ENCODE results near the gene SNCA. TPM values are rescaled to one million over a fixed set of nuclear protein-coding genes. Genes with fewer than 3 reads are reported as not detected.

The SNCA gene
- total and polyA plus RNA-seq, 3 donors from 2014 or later, result 1.5 to 6.4 (median 2.0) TPM

- Histone ChIP-seq H3K4me1 (no peaks in the 10 kb centered on the region), H3K27me3 (no peaks in the 10 kb centered on the region), H3K9me3 (no peaks in the 10 kb centered on the region), H3K36me3 (ENCODE audit: low read depth, missing control alignments) (no peaks in the 10 kb centered on the region), H3K27ac (no peak overlapping the region), H3K4me3 (no peak overlapping the region)
- no peak for TF ChIP-seq CTCF (IDR thresholded peaks at IDR 0.05)
- no peak for TF ChIP-seq POLR2A (IDR thresholded peaks at IDR 0.05)
- 79 to 91% methylated on average over 3 of the region's 3 CpGs for WGBS, 2 donors
- no peak for DNase-seq
- intact Hi-C loops (cut with DNase I; ENCODE audit: low total_unique reads), result no loop called here
Observed at GRCh38 chr4:89741768-89742167, 95.2 kb downstream of the SNCA start.

DNA sequence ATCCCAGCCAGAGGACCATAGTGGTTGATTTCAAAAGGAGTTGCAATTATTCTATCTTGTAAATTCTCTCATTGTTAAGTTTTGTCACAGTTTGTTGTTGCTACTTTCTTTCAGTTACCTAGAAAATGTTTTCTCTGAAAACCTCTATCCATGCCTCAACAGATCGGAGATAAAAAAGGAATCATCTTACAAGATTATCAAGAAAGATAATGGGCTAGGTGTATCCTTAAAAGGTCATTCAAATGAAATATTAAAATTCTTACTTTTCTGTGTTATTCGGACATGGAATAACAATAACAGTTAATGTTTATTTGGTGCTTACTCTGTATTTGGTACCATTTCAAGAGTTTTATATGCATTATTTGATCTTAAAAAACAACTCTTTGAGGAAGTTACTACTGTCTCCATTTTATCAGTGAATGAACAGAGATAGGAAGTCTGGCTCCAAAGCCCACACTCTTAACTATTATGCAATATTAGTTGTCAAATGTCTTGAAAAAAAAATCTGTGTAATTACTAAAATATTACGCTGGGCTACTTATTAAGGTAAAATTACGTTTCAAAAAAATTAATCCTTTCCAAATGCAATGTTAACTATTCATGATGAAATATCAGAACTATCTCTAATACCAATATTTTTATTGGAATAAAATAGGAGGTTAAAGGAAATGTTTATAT, 97.5 kb downstream of the SNCA start:
- Histone ChIP-seq H3K4me1 (no peaks in the 10 kb centered on the region), H3K27me3 (no peaks in the 10 kb centered on the region), H3K4me3 (no peak overlapping the region), H3K36me3 (ENCODE audit: low read depth, missing control alignments) (no peaks in the 10 kb centered on the region), H3K9me3 (no peaks in the 10 kb centered on the region), H3K27ac (no peak overlapping the region)
- intact Hi-C loops (cut with DNase I; ENCODE audit: low total_unique reads), result no loop called here
- TF ChIP-seq POLR2A (IDR thresholded peaks at IDR 0.05) (no peak), CTCF (IDR thresholded peaks at IDR 0.05) (no peak)
- WGBS, 2 donors, result 86 to 93% methylated on average over 4 of the region's 4 CpGs
- no peak for DNase-seq

DNA sequence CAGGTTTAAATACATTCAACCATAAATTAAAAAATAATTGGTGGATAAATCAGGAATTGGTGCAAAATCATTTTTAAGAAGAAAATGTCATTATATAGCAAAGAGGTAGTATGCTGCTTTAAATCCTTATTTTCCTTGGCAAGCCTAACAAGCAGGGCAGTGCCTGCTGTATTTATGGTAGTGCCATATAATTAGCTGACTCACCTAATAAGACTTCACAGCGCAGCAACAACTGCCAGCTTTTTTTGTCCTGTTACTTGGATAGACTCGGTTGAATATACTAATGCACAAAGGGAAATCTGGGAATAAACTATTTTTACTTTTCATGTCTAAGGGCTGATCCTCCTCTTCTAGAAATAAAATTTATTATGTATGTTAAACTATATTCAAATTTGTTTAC, 99.1 kb downstream of the SNCA start:
- TF ChIP-seq POLR2A (IDR thresholded peaks at IDR 0.05), result no peak
- H3K9me3 ChIP-seq, result no peaks in the 10 kb centered on the region
- DNase-seq, result no peak
- no peak overlapping the region for H3K27ac ChIP-seq
- H3K4me1 ChIP-seq, result no peaks in the 10 kb centered on the region
- no peaks in the 10 kb centered on the region for H3K27me3 ChIP-seq
- no peak overlapping the region for H3K4me3 ChIP-seq
- intact Hi-C loops (cut with DNase I; ENCODE audit: low total_unique reads), result no loop called here
- 80 to 81% methylated on average over 2 of the region's 2 CpGs for WGBS, 2 donors
- no peaks in the 10 kb centered on the region for H3K36me3 ChIP-seq (ENCODE audit: low read depth, missing control alignments)

GRCh38 chr4:89733946-89734345, 103.0 kb downstream of the SNCA start:
- DNase-seq, result no peak
- Histone ChIP-seq H3K9me3 (no peaks in the 10 kb centered on the region), H3K27ac (no peak overlapping the region), H3K4me3 (no peak overlapping the region), H3K36me3 (ENCODE audit: low read depth, missing control alignments) (no peaks in the 10 kb centered on the region), H3K4me1 (no peaks in the 10 kb centered on the region), H3K27me3 (no peaks in the 10 kb centered on the region)
- TF ChIP-seq POLR2A (IDR thresholded peaks at IDR 0.05) (no peak), CTCF (IDR thresholded peaks at IDR 0.05) (no peak)
- intact Hi-C loops (cut with DNase I; ENCODE audit: low total_unique reads), result no loop called here
- 87 to 91% methylated on average over 3 of the region's 3 CpGs for WGBS, 2 donors

DNA sequence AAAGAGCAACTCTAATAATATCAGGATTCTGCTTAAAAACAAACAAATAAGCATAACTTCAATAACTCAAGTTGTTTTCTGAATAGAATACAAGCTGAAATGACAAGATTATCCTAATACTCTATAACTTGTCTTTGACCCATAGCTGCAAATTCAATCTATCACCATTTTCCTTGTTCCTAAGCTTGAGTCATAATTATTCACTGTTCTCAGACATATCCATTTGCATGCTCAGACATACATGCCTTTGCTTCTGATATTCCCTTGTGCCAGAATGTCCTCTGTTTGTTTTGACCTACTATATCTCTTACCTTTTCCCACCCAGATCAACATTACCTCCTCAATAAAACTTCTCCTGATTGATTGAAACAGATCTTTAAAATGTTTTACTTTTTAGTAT, 109.7 kb downstream of the SNCA start:
- DNase-seq, result no peak
- Histone ChIP-seq H3K27me3 (no peaks in the 10 kb centered on the region), H3K36me3 (ENCODE audit: low read depth, missing control alignments) (no peaks in the 10 kb centered on the region), H3K9me3 (no peaks in the 10 kb centered on the region), H3K4me3 (no peak overlapping the region), H3K4me1 (no peaks in the 10 kb centered on the region), H3K27ac (no peak overlapping the region)
- TF ChIP-seq CTCF (IDR thresholded peaks at IDR 0.05) (no peak), POLR2A (IDR thresholded peaks at IDR 0.05) (no peak)
- intact Hi-C loops (cut with DNase I; ENCODE audit: low total_unique reads), result no loop called here
